Stimulated activated CD8-positive, alpha-beta memory T cell treated with anti-CD3 and anti-CD28 coated beads, Interleukin-15, amount 100 ng/mL, for 4 hours (primary cell): Measurements from ENCODE around the gene UVRAG.
"Not testable (repeated sequence)": the region's sequence is repeated elsewhere in the genome, so short reads cannot be mapped to it uniquely, and the experiment has no call there.

Source experiments
- DNase-seq, 2 donors: peaks; one replicate each; pipeline ENCODE4 v3.0.0-alpha.2; 2020; ENCODE audit warnings: low read depth in 2 of 2

The UVRAG gene

DNA sequence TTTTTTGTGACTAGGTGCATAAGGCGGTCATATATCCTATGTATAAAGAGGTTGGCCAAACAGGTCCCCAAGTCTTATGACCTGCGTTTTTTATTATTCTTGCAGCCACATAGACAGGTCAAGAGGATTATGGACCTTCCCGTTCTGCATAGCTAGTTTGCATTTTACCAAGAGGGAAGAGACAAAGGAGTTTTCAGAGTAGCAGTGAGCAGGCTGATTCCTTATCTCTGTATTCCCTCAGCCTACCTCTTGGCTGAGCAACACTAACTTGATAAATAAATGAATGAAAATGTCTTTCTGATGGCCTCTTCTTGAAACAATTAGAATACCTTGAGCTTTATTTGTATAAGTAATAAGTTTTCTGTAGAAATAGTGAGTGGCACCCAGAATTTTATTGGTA lies 210.8 kb downstream of the UVRAG start:
- DNase-seq: no peak

DNA sequence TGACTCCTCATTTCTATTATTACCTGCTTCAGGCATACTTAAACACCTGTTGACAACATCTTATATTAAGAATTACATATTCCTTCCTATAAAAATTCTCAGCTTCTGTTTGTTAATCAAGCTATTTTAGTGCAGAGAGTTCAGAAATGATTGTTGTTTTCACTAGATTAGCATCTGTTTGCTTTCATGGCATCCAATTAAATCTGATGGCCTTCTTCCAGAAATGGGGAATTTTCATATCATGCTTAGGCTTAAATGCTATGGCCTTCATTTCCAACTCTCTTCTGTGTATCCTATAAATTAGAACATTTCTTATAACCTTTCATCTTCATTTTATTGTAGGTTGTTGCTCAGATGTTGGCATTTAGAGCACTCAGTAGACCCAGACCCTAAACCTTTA lies 211.3 kb downstream of the UVRAG start:
- no peak for DNase-seq

DNA sequence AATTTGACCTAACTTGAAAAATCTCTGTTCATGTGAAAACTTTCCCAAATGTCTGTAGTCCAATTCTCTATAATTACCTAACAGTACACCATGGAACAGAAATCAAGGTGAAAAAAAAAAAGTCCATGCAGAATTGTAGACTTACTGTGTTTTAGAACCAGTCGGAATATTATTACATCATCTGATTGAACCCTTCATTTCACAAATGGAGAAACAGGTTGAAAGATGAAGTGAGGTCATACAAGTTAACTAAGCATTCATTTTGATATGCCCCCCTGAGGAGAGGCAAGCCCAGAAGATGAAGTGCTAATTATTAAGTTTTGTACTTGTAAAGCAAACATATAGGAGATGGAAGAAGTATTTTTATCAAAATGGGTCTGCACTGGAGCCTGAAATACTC lies 211.9 kb downstream of the UVRAG start:
- DNase-seq: no peak

DNA sequence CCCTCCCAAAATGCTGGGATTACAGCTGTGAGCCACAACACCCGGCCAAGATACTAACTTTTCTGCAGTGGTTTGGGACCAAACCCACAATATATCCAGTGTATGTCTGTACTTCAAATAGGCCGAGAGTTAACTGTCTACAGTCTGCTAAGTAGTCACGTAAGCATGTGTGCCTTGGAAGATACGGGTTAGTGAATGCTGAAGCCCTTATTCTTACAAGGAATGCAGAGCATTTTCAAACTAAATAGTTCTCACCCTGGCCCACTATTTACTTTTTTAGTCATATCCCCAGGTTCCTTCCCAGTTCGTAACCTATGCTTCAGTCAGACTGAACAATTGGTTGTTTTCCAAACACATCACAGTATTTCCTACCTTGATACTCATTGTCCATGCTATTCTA lies 215.3 kb downstream of the UVRAG start:
- DNase-seq: no peak

DNA sequence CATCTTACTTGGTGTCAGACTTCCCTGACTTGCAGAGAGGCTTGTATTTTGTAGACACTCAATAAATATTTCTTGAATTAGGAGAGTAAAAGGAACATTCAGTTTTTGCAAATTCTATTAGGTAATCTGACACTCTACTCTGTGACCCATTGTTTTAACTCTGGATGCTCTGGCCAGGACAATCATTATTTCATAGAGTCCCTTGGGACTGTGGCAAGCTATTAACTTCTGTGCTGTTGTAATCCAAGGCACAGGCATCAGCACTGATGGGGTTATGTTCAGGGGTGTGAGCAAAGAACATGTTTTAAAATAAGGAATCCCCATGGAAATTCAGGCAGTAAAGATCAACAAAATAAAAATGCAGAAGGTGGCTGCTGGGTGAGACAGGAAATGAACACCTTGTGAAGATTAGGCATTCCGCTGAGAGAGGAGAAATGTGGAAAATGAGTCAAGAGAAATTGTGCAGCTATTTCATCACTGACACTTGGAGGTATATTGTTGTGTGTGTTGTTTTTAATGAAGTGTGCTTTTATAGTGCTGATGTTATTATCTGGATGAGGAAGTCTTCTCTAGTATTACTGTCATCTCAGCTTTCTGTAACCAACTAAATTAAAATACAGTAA lies 216.1 kb downstream of the UVRAG start:
- DNase-seq: no peak

DNA sequence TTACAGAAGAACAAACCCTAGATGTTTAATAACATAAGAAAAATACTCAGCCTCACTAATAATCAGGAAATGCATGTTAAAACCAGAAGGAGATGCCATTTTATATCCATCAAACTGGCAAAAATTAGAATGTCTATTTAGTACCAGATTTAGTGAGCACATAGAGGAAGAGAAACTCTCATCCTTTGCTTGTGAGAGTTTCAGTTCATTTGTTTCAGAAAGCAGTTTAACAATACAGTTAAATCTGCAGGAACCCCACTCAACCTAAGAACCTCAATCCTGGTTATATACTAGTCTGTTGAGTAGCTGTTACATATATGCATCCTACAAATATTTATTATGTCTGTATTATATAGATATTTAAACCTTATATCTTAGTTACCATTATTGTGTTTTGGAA lies 218.7 kb downstream of the UVRAG start:
- no peak for DNase-seq

DNA sequence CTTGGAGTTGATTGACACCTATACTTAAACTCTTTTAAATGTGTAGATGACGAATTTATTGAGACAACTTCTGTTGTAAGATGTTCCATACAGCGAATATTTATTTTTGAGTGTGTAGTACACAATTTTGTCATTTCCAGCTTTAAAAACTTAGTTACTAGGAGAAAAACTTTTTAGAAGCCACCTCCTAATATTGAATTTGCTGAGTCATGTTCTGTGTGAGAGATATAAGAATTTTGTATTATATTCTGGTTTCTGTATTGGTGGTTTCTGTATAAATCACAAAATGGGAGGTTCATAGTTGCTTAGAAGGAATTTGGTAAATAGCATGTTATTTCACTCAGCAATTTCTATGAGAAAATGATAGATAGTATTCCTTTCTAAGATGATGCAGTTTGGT lies 220.0 kb downstream of the UVRAG start:
- no peak for DNase-seq

DNA sequence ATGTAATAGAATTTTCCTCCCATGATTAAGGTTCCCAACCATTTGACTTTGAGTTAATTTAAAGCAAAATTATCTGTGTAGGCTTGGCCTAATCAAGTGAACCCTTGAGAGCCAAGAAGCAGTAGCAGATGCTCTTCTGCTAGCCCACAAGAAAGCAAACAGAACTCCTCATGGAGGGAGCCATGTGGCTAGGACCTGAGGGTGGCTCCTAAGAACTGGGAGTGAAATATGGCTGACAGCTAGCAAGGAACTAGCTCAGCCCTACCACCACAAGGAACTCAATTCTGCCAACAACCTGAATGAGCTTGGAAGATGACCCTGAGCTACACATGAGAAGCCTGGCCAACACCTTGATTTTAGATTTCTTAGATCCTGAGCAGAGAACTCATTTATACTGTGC lies 223.6 kb downstream of the UVRAG start:
- DNase-seq: no peak

DNA sequence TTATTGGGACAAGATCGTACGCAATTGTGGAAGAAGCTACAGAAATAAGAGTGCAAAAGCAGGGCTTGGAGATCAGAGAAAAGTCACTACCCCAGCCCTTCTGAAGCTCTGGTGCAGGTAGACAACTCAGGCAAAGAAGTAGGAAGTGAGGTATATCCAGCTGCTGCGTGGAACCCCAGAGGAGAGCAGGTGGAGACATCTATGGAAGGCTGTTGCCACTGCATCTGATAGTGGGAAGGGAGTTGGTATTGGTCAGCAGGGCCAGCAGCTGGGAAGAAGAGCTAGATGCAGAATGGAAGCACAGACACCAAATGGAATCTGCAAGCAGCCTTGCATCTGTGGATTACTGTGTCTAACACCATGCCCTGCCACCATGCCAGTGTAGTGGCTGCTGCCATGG lies 226.2 kb downstream of the UVRAG start:
- no peak for DNase-seq

DNA sequence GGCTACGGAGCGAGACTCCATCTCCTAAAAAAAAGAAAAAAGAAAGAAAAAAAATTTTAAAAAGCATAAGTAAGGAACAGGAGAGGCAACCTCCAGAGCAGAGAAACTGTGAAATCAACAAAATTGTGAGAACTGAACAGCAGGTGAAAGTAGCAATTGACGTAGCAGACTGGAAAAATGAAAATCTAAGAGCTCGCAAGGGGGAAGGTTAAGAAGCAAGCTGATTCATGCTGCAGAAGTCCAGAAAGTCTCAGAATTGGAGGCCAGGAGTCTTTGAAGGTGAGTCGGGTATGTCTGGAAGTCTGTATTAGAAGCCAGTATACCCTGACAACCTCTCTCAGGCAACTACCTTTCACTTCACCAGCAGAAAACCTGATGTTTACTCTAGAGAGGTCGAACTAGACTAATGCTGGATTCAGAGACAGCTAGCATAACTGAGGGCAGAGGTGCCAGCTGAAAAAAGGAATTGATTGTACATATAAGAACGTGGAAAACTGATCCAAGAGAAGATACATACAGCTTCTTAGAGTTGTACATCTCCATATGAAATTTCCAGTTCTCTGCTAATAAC lies 229.8 kb downstream of the UVRAG start:
- DNase-seq: no peak

DNA sequence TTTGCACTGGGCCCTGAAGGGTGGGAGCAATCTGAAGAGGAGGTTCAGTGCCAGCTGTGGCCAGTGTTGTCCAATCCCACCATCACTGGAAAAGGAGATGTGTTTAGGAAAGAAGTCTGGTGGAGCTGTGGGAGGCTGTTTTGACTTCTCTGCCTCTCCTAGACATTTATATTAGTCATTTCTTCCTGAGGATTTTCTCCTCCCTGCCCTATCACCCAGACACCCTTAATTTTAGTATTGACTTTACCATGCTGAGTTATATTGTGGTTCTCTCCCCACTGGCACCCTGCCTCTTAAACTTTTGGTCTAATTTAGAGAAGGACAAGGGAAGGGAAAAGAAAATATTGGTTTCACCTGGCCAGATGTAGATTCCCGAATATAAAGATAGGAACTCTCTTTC lies 232.2 kb downstream of the UVRAG start:
- no peak for DNase-seq

DNA sequence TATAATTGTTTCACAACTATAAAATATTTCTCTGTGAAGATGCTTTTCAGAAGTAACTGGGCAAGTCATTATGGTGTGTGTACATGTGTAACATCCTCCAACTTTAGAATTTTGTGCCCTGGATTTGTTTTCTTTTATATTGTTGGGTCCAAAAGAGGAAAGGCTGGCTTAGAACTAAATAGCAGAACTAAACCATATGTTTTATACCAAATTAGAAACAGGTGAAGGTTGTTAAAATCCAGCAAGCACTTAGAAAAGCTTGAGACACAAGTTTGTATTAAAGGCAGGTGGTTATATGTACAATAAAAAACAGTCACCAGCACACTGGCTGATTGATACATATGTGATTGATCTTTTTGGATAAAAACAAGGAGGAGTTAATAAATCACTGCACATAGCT lies 232.8 kb downstream of the UVRAG start:
- DNase-seq: no peak

DNA sequence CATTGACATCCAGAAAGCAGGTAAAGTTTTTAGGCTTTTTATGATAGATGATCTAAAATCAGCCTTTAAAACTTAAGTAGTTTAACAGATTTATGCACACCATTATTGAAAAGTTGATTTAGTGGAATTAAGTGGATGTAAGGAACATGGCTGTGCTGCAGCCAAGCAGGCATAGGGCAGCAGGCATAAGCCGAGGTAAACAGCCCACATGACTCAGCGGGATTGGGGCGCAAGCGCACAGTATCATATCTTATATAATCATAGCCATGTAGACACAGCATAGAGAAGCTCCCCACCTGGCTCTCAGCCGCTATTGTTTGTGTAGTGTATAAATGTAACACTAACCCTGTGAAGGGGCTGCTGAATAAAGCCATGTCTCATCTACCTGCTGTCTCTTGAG lies 233.8 kb downstream of the UVRAG start:
- no peak for DNase-seq

DNA sequence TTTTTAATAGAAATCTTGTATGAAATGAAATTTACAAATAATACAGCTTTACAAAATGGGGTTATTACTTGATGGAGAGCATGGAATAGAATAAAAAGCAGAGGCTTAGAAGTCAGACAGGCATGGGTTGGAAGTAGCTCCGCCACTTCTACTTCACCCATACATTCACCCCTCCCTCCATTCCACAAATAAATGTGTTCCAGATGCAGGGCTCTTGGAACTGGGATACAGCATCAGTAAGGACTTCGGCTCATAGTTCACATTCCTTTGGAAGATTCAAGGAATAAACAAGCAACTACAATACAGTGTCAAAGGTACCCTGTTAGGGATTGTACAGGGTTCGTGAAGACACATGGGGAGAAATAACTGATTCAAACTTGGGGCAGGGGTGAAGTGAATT lies 234.5 kb downstream of the UVRAG start:
- no peak for DNase-seq

DNA sequence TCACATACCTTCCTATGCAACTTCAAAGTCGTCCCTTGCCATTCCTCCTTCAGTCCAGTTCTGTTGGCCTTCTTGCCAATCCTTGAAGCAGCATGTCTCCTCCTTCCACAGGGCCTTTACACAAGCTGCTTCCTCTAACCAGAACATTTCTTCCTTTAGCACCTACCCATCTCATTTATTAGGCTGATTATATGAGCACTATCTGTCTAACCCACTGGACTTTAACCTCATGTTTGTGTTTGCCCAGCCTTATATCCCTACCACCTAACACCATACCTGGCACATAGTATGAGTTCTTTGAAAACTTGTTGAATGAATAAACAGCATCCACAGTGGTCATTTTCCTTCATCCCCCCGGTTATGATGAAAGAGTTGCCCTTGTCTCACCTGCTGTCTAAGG lies 236.9 kb downstream of the UVRAG start:
- no peak for DNase-seq

DNA sequence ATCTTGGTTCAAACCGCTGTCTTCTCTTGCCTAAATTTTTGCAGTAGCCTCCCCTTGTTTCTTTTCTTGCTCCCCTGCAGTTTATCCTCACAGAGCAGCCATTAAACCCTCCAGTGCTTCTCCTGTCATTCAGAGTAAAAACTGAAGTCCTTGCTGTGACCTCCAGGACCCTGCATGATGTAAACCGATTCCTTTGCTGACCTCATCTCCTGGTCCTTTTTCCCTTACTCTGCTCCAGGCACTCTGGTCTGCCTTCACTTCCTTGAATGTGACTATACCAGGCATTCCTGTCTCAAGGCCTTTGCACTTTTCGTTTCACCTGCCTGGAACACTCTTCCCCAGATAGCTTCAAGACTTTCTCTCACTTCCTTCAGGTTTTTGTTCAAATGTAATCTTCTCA lies 239.3 kb downstream of the UVRAG start:
- DNase-seq: no peak

DNA sequence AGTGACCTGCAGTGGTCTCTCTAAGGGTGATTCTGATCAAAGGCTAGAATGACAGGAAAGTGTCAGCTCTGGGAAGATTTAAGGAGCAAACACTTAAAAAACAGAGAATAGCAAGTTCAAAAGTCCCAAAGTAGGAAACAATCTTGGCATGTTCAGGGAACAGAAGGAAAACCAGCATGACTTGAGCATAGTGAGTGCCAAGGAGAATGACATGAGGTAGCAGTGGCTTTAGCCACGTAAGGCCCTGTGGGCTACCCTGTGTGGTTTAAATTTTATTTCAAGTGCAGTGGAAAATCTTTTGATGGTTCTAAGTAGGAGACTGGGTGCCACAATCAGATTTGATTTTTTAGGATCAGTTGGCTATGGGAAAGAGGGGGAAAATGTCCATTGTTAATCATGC lies 241.9 kb downstream of the UVRAG start:
- DNase-seq: no peak

DNA sequence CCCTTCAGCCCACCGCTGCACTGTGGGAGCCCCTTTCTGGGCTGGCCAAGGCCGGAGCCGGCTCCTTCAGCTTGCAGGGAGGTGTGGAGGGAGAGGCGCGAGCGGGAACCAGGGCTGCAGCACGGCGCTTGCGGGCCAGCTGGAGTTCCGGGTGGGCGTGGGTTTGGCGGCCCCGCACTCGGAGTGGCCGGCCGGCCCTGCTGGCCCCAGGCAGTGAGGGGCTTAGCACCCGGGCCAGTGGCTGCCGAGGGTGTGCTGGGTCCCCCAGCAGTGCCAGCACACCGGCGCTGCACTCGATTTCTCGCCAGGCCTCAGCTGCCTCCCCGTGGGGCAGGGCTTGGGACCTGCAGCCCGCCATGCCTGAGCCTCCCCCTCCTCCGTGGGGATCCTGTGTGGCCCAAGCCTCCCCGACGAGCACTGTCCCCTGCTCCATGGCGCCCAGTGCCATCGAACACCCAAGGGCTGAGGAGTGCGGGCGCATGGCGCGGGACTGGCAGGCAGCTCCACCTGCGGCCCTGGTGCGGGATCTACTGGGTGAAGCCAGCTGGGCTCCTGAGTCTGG lies 245.5 kb downstream of the UVRAG start:
- not testable (repeated sequence) for DNase-seq

DNA sequence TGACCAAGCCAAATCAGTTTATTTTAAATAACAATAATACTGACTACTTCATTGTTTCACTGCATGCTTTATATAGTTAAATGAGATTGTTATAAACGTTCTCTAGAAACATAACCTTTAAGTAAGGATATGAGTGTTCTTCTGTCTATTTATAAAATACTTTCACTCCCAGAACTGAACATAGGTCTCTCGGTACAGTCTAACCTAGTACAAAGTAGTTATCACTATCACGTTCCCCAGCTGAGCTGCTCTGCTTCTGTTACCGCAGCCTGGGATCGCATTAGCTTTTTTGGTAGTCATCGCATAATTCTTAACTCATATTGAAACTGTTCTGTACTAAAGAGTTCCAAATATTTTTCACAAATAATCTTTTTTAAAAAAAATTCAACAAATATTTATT lies 247.7 kb downstream of the UVRAG start:
- no peak for DNase-seq

DNA sequence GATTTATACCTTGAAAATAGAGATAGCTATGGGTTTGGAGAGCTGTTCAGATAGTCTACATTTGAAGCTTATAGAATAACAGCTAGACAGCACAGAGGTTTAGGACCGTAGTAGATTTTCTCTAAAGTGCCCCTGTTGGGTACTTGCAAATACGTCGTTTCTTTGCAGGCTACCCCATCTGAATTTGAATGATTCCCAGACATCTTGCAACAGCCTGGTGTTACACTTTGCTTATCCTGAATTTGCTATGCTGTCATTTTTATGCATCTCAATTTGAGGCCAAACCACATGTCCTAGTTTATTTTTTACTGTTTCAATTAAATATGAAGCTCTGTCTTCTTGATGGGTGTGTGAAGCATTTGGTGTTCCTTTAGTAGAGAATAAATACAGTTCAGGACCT lies 249.2 kb downstream of the UVRAG start:
- no peak for DNase-seq

DNA sequence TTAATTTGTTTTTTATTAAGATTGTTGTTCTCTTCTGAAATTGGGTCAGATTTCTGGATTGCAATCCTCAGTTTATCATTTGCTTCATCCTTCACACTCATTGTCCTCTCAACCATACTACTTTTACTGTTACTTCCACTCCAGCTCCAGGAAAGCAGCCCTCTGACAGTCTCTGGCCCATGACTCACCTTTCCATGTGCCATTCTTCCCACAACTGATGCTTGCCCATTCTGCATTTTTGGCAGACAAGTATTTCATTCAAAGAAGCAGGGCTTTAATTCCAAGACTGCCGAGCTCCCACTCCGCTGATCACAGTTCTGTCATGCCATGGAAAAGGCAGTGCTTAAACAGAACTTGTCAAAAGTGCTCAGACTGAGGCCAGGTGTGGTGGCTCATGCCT lies 252.1 kb downstream of the UVRAG start:
- DNase-seq: no peak

DNA sequence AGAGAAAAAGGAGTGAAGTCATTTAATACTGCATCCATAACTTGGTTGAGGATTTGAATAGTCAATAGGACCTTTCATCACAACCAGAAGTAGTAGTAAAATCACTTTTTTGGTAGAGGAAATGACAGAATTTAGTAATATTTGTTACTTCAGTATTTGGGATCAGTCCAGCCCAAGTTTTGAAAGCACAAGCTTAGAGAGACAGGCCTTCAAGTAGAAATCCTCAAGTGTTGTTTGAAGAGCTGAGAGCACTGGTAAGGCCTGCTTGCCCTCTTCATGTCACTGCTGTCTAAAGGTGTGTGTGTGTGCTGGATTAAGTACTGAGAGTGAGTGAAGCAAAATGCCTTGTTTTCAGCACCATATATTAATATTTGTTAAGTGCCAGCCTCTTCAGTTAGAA lies 254.0 kb downstream of the UVRAG start:
- DNase-seq: no peak

DNA sequence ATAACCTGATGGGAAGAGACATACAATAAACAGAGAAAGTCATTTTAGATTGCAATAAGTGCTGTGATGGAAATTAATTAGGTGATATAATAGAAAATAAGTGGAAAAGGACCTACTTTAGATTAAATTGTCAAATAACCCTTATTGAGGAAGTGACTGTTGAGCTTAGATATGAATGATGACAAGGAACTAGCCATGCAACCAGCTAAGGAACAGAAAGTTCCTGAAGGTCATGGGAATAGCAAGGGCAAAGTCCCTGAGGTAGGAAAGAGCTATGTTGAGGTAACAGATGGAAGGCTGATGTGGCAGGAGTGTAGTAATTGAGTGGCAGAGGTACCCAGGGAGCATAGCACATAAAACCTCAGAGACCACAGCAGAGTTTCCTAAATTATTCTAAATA lies 256.1 kb downstream of the UVRAG start:
- no peak for DNase-seq

DNA sequence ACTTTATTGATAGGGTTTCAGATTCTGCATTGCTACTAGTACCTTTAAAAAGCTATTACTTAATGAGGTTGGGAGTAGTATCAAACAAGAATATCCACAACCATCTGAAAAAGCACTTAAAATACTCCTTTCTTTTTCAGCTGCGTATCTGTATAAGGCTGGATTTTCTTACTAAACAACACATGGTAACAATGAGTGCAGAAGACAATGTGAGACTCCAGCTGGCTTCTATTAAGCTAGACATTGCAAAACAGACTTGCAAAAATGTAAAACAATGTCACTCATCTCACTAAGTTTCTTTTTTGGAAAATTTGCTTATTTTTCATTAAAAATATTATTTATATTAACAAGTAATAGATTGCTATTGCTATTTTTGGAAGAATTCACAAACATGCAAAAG lies 258.7 kb downstream of the UVRAG start:
- DNase-seq: no peak
